Sigmoid colon (tissue), 4 donors: Measurements from ENCODE around the gene DKK3.

Source experiments
- CTCF ChIP-seq, 4 experiments: fragments of 450-650 bp in 3 of 4; fragments of 200-600 bp in 1 of 4; IDR thresholded peaks; one replicate each; pipeline ENCODE4 v1.5.1; 2016 to 2019; ENCODE audit warnings: antibody characterized with exemption in 4 of 4, mild to moderate bottlenecking in 3 of 4, moderate library complexity in 2 of 4
- POLR2A ChIP-seq, 2 donors: fragments of 450-650 bp; IDR thresholded peaks; one replicate each; pipeline ENCODE4 v1.6.1; 2016; ENCODE audit warnings: antibody characterized with exemption in 2 of 2, mild to moderate bottlenecking in 2 of 2, moderate library complexity in 2 of 2
- POLR2AphosphoS5 ChIP-seq, 4 donors: sonication (generic); formaldehyde crosslinking; IDR thresholded peaks; one replicate each; pipeline ENCODE4 v1.6.1; 2017; ENCODE audit warnings: antibody characterized with exemption in 4 of 4

- TF ChIP-seq CTCF (IDR thresholded peaks at IDR 0.05) (no peak), POLR2A (IDR thresholded peaks at IDR 0.05) (no peak), POLR2AphosphoS5 (IDR thresholded peaks at IDR 0.05) (peak in 1 of 4 donors; percentile 28)
These were observed 14.6 kb downstream of the DKK3 start for GRCh38 chr11:11993839-11994238.
